ENCODE measurements around the gene TADA3. TPM values are rescaled to one million over a fixed set of nuclear protein-coding genes. Genes with fewer than 3 reads are reported as not detected.

Gene TADA3
- total RNA-seq, 1 donor from 2014 or later = 69.6 TPM

GRCh38 chr3:9797196-9797945 is 5.1 kb upstream of the TADA3 start:
- Mint-ChIP-seq H3K36me3 (ENCODE audit: low read depth) (peaks cover 28% of the 10 kb centered on the region), H3K4me1 (ENCODE audit: low read depth) (peaks cover 21% of the 10 kb centered on the region), H3K27ac (ENCODE audit: unreplicated experiment) (no peak overlapping the region), H3K27me3 (ENCODE audit: low read depth) (no peaks in the 10 kb centered on the region), H3K9me3 (ENCODE audit: low read depth) (no peaks in the 10 kb centered on the region), H3K4me3 (ENCODE audit: unreplicated experiment) (no peak overlapping the region)
- DNase-seq (ENCODE audit: low spot score) = no peak
- TF ChIP-seq CTCF (IDR thresholded peaks at IDR 0.05) = no peak

- Mint-ChIP-seq H3K27ac (ENCODE audit: unreplicated experiment) (peak overlapping the region; percentile 14), H3K4me1 (ENCODE audit: low read depth) (peaks cover 38% of the 10 kb centered on the region), H3K36me3 (ENCODE audit: low read depth) (peaks cover 21% of the 10 kb centered on the region), H3K9me3 (ENCODE audit: low read depth) (no peaks in the 10 kb centered on the region), H3K4me3 (ENCODE audit: unreplicated experiment) (peak overlapping the region; percentile 38), H3K27me3 (ENCODE audit: low read depth) (no peaks in the 10 kb centered on the region)
- DNase-seq (ENCODE audit: low spot score) = no peak
- TF ChIP-seq CTCF (IDR thresholded peaks at IDR 0.05) = no peak
Observed at GRCh38 chr3:9795207-9795606, 2.9 kb upstream of the TADA3 start.

GRCh38 chr3:9794400-9794799 is 2.1 kb upstream of the TADA3 start:
- Mint-ChIP-seq H3K4me1 (ENCODE audit: low read depth) (peaks cover 38% of the 10 kb centered on the region), H3K4me3 (ENCODE audit: unreplicated experiment) (peak overlapping the region; percentile 94), H3K9me3 (ENCODE audit: low read depth) (no peaks in the 10 kb centered on the region), H3K27me3 (ENCODE audit: low read depth) (no peaks in the 10 kb centered on the region), H3K27ac (ENCODE audit: unreplicated experiment) (no peak overlapping the region), H3K36me3 (ENCODE audit: low read depth) (peaks cover 16% of the 10 kb centered on the region)
- no peak for DNase-seq (ENCODE audit: low spot score)
- no peak for TF ChIP-seq CTCF (IDR thresholded peaks at IDR 0.05)

- Mint-ChIP-seq H3K4me1 (ENCODE audit: low read depth) (peaks cover 38% of the 10 kb centered on the region), H3K27me3 (ENCODE audit: low read depth) (no peaks in the 10 kb centered on the region), H3K27ac (ENCODE audit: unreplicated experiment) (peak overlapping the region; percentile 100), H3K36me3 (ENCODE audit: low read depth) (peaks cover 19% of the 10 kb centered on the region), H3K9me3 (ENCODE audit: low read depth) (no peaks in the 10 kb centered on the region), H3K4me3 (ENCODE audit: unreplicated experiment) (peak overlapping the region; percentile 94)
- DNase-seq (ENCODE audit: low spot score) = no peak
- TF ChIP-seq CTCF (IDR thresholded peaks at IDR 0.05) = peak; percentile 26
Observed at GRCh38 chr3:9793161-9793781, 998 bp upstream of the TADA3 start.

GRCh38 chr3:9791790-9792404 is 376 bp downstream of the TADA3 start:
- Mint-ChIP-seq H3K9me3 (ENCODE audit: low read depth) (no peaks in the 10 kb centered on the region), H3K4me1 (ENCODE audit: low read depth) (peaks cover 38% of the 10 kb centered on the region), H3K27me3 (ENCODE audit: low read depth) (no peaks in the 10 kb centered on the region), H3K27ac (ENCODE audit: unreplicated experiment) (peak overlapping the region; percentile 100), H3K36me3 (ENCODE audit: low read depth) (peaks cover 16% of the 10 kb centered on the region), H3K4me3 (ENCODE audit: unreplicated experiment) (peak overlapping the region; percentile 94)
- no peak for DNase-seq (ENCODE audit: low spot score)
- TF ChIP-seq CTCF (IDR thresholded peaks at IDR 0.05) = no peak
